Stomach (tissue), 4 donors: ENCODE data around the gene C1orf198.

ENCODE experiments used
- CTCF ChIP-seq, 7 experiments: fragments of 450-650 bp in 4 of 7; fragments of 200-600 bp in 3 of 7; sonication (generic) in 3 of 7; IDR thresholded peaks; one replicate each; pipeline ENCODE4 v1.5.1; 2016 to 2019; ENCODE audit warnings: antibody characterized with exemption in 7 of 7, control low read depth in 2 of 7, mild to moderate bottlenecking in 1 of 7
- EP300 ChIP-seq: sonication (generic); formaldehyde crosslinking; IDR thresholded peaks from one replicate; pipeline ENCODE4 v1.6.1; 2017; ENCODE audit warnings: antibody characterized with exemption
- POLR2A ChIP-seq, 4 donors: fragments of 450-650 bp; IDR thresholded peaks; one replicate each; pipeline ENCODE4 v1.6.1; 2016; ENCODE audit warnings: antibody characterized with exemption in 4 of 4, control low read depth in 2 of 4, mild to moderate bottlenecking in 1 of 4, moderate library complexity in 1 of 4
- POLR2AphosphoS5 ChIP-seq, 3 donors: sonication (generic); formaldehyde crosslinking; IDR thresholded peaks; one replicate each; pipeline ENCODE4 v1.6.1; 2016; ENCODE audit warnings: antibody characterized with exemption in 3 of 3

- no peak for TF ChIP-seq EP300
- no peak for TF ChIP-seq CTCF (IDR thresholded peaks at IDR 0.05)
- TF ChIP-seq POLR2A (IDR thresholded peaks at IDR 0.05), result no peak
- TF ChIP-seq POLR2AphosphoS5 (IDR thresholded peaks at IDR 0.05), result no peak
Measured at GRCh38 chr1:230792691-230793462, 75.4 kb downstream of the C1orf198 start.
